Large intestine (tissue), 3 donors: ENCODE data around the gene PANK2. TPM values are rescaled to one million over a fixed set of nuclear protein-coding genes. Genes with fewer than 3 reads are reported as not detected.

Experiments used
- DNase-seq, 2 donors: peaks; one replicate each; pipeline versions ENCODE4 v3.0.0 to v3.0.0-alpha.2; 2013
- H3K27ac ChIP-seq: one replicate; pipeline ENCODE4 v1.5.1; 2013; ENCODE audit warnings: low read length
- H3K27me3 ChIP-seq: 2 replicates; pipeline ENCODE4 v1.6.1; 2013; ENCODE audit warnings: low read length; ENCODE audit not compliant: control insufficient read depth, insufficient read depth
- H3K36me3 ChIP-seq: 2 replicates; pipeline ENCODE4 v1.6.1; 2013; ENCODE audit warnings: low read length; ENCODE audit not compliant: control insufficient read depth, insufficient read depth
- H3K4me1 ChIP-seq: one replicate; pipeline ENCODE4 v1.6.1; 2013; ENCODE audit warnings: low read length; ENCODE audit not compliant: control insufficient read depth, insufficient read depth
- H3K4me3 ChIP-seq: one replicate; pipeline ENCODE4 v1.5.1; 2013; ENCODE audit warnings: low read length
- H3K9me3 ChIP-seq: one replicate; pipeline ENCODE4 v1.6.1; 2013; ENCODE audit warnings: mild to moderate bottlenecking, low read depth, low read length, moderate library complexity; ENCODE audit not compliant: control insufficient read depth
- WGBS: methylation state at CpG from one replicate; pipeline ENCODE4 v1.1.5; 2013; ENCODE audit warnings: low lambda C conversion rate; ENCODE audit not compliant: insufficient coverage; 5-methylcytosine and 5-hydroxymethylcytosine counted together
- polyA plus RNA-seq: library from polyadenylated mRNA; unstranded; fragments of 120-200 nt; gene quantifications from one replicate; pipeline ENCODE4 v1.2.1, GENCODE V29; 2013

Gene PANK2
- polyA plus RNA-seq, 1 donor: 24.3 TPM

- peak; percentile 52 to 74 for DNase-seq
- Histone ChIP-seq H3K36me3 (peaks cover 64% of the 10 kb centered on the region), H3K27ac (no peak overlapping the region), H3K9me3 (no peaks in the 10 kb centered on the region), H3K4me3 (no peak overlapping the region), H3K27me3 (no peaks in the 10 kb centered on the region), H3K4me1 (peaks cover 8% of the 10 kb centered on the region)
- WGBS: 33% methylated on average over 1 of the region's 2 CpGs
Observed at GRCh38 chr20:3911956-3912355, 22.8 kb downstream of the PANK2 start.

- Histone ChIP-seq H3K27me3 (no peaks in the 10 kb centered on the region), H3K9me3 (no peaks in the 10 kb centered on the region), H3K4me1 (peaks cover 8% of the 10 kb centered on the region), H3K27ac (no peak overlapping the region), H3K36me3 (peaks cover 63% of the 10 kb centered on the region), H3K4me3 (no peak overlapping the region)
- no peak for DNase-seq
- no CpG with 5 or more reads among the region's 2 CpGs for WGBS
Observed at GRCh38 chr20:3914446-3914845, 25.3 kb downstream of the PANK2 start.

GRCh38 chr20:3915691-3916090 lies 26.5 kb downstream of the PANK2 start:
- Histone ChIP-seq H3K27ac (no peak overlapping the region), H3K4me3 (no peak overlapping the region), H3K36me3 (peaks cover 58% of the 10 kb centered on the region), H3K9me3 (no peaks in the 10 kb centered on the region), H3K27me3 (no peaks in the 10 kb centered on the region), H3K4me1 (peaks cover 3% of the 10 kb centered on the region)
- WGBS: no CpG with 5 or more reads among the region's 2 CpGs
- DNase-seq: no peak

GRCh38 chr20:3916364-3916763 lies 27.2 kb downstream of the PANK2 start:
- Histone ChIP-seq H3K4me1 (peaks cover 3% of the 10 kb centered on the region), H3K36me3 (peaks cover 63% of the 10 kb centered on the region), H3K4me3 (no peak overlapping the region), H3K9me3 (no peaks in the 10 kb centered on the region), H3K27ac (no peak overlapping the region), H3K27me3 (no peaks in the 10 kb centered on the region)
- DNase-seq: no peak
- 88% methylated on average over 1 of the region's 2 CpGs for WGBS

- H3K36me3 ChIP-seq: peaks cover 70% of the 10 kb centered on the region
- H3K27ac ChIP-seq: no peak overlapping the region
- no peaks in the 10 kb centered on the region for H3K4me1 ChIP-seq
- no peak for DNase-seq
- H3K4me3 ChIP-seq: no peak overlapping the region
- WGBS: no CpG with 5 or more reads among the region's 1 CpG
- H3K9me3 ChIP-seq: no peaks in the 10 kb centered on the region
- H3K27me3 ChIP-seq: no peaks in the 10 kb centered on the region
Observed at GRCh38 chr20:3919352-3919751, 30.2 kb downstream of the PANK2 start.

- Histone ChIP-seq H3K4me3 (no peak overlapping the region), H3K27ac (no peak overlapping the region), H3K27me3 (no peaks in the 10 kb centered on the region), H3K36me3 (peaks cover 55% of the 10 kb centered on the region), H3K4me1 (no peaks in the 10 kb centered on the region), H3K9me3 (no peaks in the 10 kb centered on the region)
- peak in 1 of 2 donors; percentile 31 for DNase-seq
- 73% methylated on average over 4 of the region's 13 CpGs for WGBS
Observed at GRCh38 chr20:3922223-3922982, 33.2 kb downstream of the PANK2 start.

- Histone ChIP-seq H3K9me3 (no peaks in the 10 kb centered on the region), H3K27me3 (no peaks in the 10 kb centered on the region), H3K4me1 (no peaks in the 10 kb centered on the region), H3K36me3 (peaks cover 53% of the 10 kb centered on the region), H3K4me3 (no peak overlapping the region), H3K27ac (no peak overlapping the region)
- WGBS: no CpG with 5 or more reads among the region's 4 CpGs
- no peak for DNase-seq
Observed at GRCh38 chr20:3922983-3923339, 33.8 kb downstream of the PANK2 start.

GRCh38 chr20:3923818-3924217 lies 34.6 kb downstream of the PANK2 start:
- no peaks in the 10 kb centered on the region for H3K4me1 ChIP-seq

GRCh38 chr20:3924304-3925112 lies 35.3 kb downstream of the PANK2 start:
- Histone ChIP-seq H3K36me3 (peaks cover 45% of the 10 kb centered on the region), H3K4me3 (no peak overlapping the region), H3K9me3 (no peaks in the 10 kb centered on the region), H3K27me3 (no peaks in the 10 kb centered on the region), H3K4me1 (no peaks in the 10 kb centered on the region), H3K27ac (no peak overlapping the region)
- DNase-seq: no peak
- no CpG with 5 or more reads among the region's 13 CpGs for WGBS

More at GRCh38 chr20:3923818-3924217, 34.6 kb downstream of the PANK2 start:
- DNase-seq: no peak
- Histone ChIP-seq H3K9me3 (no peaks in the 10 kb centered on the region), H3K4me3 (no peak overlapping the region), H3K27ac (no peak overlapping the region), H3K27me3 (no peaks in the 10 kb centered on the region), H3K36me3 (peaks cover 46% of the 10 kb centered on the region)
- no CpG with 5 or more reads among the region's 2 CpGs for WGBS

- Histone ChIP-seq H3K4me1 (no peaks in the 10 kb centered on the region), H3K27ac (no peak overlapping the region), H3K9me3 (no peaks in the 10 kb centered on the region), H3K36me3 (peaks cover 42% of the 10 kb centered on the region), H3K4me3 (no peak overlapping the region), H3K27me3 (no peaks in the 10 kb centered on the region)
- DNase-seq: no peak
- WGBS: no CpG with 5 or more reads among the region's 11 CpGs
Observed at GRCh38 chr20:3925113-3925695, 36.0 kb downstream of the PANK2 start.
